Measurements from ENCODE around the gene FAM72D. TPM values are rescaled to one million over a fixed set of nuclear protein-coding genes. Genes with fewer than 3 reads are reported as not detected.
A peak's percentile ranks its signal among the peaks of the same experiment; 100 is the strongest.
"Not testable (repeated sequence)": the region's sequence is repeated elsewhere in the genome, so short reads cannot be mapped to it uniquely, and the experiment has no call there.

Gene FAM72D
- total and polyA plus RNA-seq, 2 of the 8 experiments (the other 6 are each of a cell fraction or from before 2014, with no cell fraction given) = 4.9 to 12.7 TPM

GRCh38 chr1:145094655-145095211 is 1.0 kb upstream of the FAM72D start:
- H4K8ac ChIP-seq (ENCODE audit: extremely low read depth, insufficient read depth, low read length); H2AK5ac ChIP-seq (ENCODE audit: low read depth, low read length); H3K23ac ChIP-seq (ENCODE audit: insufficient read length); H4K20me1 ChIP-seq (replicated peaks in 1 of 2; ENCODE audit: control insufficient read depth in 1 of 2, insufficient read depth in 2 of 2, low read length in 2 of 2); H3K4me1 ChIP-seq (replicated peaks in 1 of 4; ENCODE audit: control insufficient read depth in 3 of 4, insufficient read depth in 4 of 4, low read length in 3 of 4); H3K56ac ChIP-seq (replicated peaks; ENCODE audit: insufficient read length, low read depth, low read length); H3K79me1 ChIP-seq (ENCODE audit: low read depth, low read length); H3K36me3 ChIP-seq (ENCODE audit: control insufficient read depth in 2 of 4, insufficient read depth in 4 of 4, low read length in 3 of 4); H3K9ac ChIP-seq (replicated peaks in 1 of 4; ENCODE audit: extremely low read depth in 1 of 4, low read depth in 3 of 4, low read length in 3 of 4); H3K27me3 ChIP-seq (replicated peaks in 1 of 4; ENCODE audit: control insufficient read depth in 3 of 4, extremely low read depth in 1 of 4, insufficient read depth in 3 of 4, low read length in 3 of 4); H2BK12ac ChIP-seq (ENCODE audit: low read depth, low read length); H3K18ac ChIP-seq (ENCODE audit: extremely low read depth, low read length); POLR2A ChIA-PET (ENCODE audit: partially characterized antibody); H3K9me3 ChIP-seq (ENCODE audit: insufficient read depth in 2 of 2, low read depth in 1 of 2, low read length in 1 of 2); CTCF ChIA-PET (ENCODE audit: partially characterized antibody); H3K79me2 ChIP-seq (ENCODE audit: control insufficient read depth in 1 of 2, insufficient read depth in 2 of 2, low read length in 2 of 2); H2BK15ac ChIP-seq (ENCODE audit: low read length); H2BK5ac ChIP-seq (ENCODE audit: low read depth, low read length); H3K23me2 ChIP-seq (ENCODE audit: low read depth, low read length); H4K91ac ChIP-seq (replicated peaks; ENCODE audit: insufficient read length, low read length); H4K5ac ChIP-seq (ENCODE audit: insufficient read length, low read depth, low read length); H3K4ac ChIP-seq (replicated peaks; ENCODE audit: insufficient read length, low read depth, low read length); H2BK120ac ChIP-seq (replicated peaks; ENCODE audit: low read depth, low read length); H3K4me2 ChIP-seq (ENCODE audit: insufficient read depth in 1 of 2, low read depth in 2 of 2, low read length in 2 of 2); H2BK20ac ChIP-seq (ENCODE audit: low read length); H3K27ac ChIP-seq (ENCODE audit: low read depth, low read length); H2AFZ ChIP-seq (ENCODE audit: low read length); H3K14ac ChIP-seq (ENCODE audit: insufficient read length); FAIRE-seq: not testable (repeated sequence)
- peak in 1 of 2 experiments; percentile 49 for DNase-seq (ENCODE audit: low read depth in 1 of 2, low spot score in 2 of 2)
- WGBS, 2 experiments (ENCODE audit: extremely low coverage in 1 of 2, insufficient coverage in 1 of 2, insufficient read length in 1 of 2, insufficient replicate concordance in 2 of 2, low coverage in 1 of 2, low lambda C conversion rate in 2 of 2, missing lambda C conversion rate in 1 of 2) = 0% methylated on average over 6 of the region's 46 CpGs; no CpG with 5 or more reads in 1 of the 2 experiments
- peak overlapping the region in 2 of 4 experiments; percentile 45 to 48; a peak in 3 of 8 replicates for H3K4me3 ChIP-seq (ENCODE audit: extremely low read depth in 1 of 4, insufficient read depth in 2 of 4, low read depth in 3 of 4, low read length in 4 of 4)

DNA sequence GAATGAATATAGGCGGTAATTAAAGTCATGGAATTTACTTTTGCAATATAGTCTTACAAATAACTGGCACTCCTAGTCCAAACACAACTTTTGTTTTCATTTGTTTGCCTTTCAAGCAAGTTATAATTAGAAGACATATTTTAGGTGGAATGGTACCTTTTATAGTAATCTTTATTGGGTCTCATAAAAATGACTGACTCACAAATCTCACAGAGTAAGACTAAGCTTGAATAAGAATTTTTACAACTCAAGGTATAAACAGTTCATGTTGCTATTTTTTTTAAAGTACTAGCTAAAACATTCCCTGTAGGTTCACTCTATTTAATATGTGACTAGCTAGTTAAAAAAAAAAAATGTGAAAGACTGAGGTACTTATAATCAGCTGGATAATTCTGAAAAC is 6.0 kb downstream of the FAM72D start:
- H3K4me1 ChIP-seq (replicated peaks in 1 of 4; ENCODE audit: control insufficient read depth in 3 of 4, insufficient read depth in 4 of 4, low read length in 3 of 4); DNase-seq (ENCODE audit: low read depth in 1 of 2, low spot score in 2 of 2); H2BK12ac ChIP-seq (ENCODE audit: low read depth, low read length); H3K27me3 ChIP-seq (replicated peaks in 1 of 4; ENCODE audit: control insufficient read depth in 3 of 4, extremely low read depth in 1 of 4, insufficient read depth in 3 of 4, low read length in 3 of 4); H3K9me3 ChIP-seq (ENCODE audit: insufficient read depth in 2 of 2, low read depth in 1 of 2, low read length in 1 of 2); H2BK15ac ChIP-seq (ENCODE audit: low read length); H3K56ac ChIP-seq (replicated peaks; ENCODE audit: insufficient read length, low read depth, low read length); H3K27ac ChIP-seq (ENCODE audit: low read depth, low read length); H3K79me1 ChIP-seq (ENCODE audit: low read depth, low read length); H2BK5ac ChIP-seq (ENCODE audit: low read depth, low read length); H2AK5ac ChIP-seq (ENCODE audit: low read depth, low read length); H4K20me1 ChIP-seq (replicated peaks in 1 of 2; ENCODE audit: control insufficient read depth in 1 of 2, insufficient read depth in 2 of 2, low read length in 2 of 2); H3K14ac ChIP-seq (ENCODE audit: insufficient read length); FAIRE-seq; H3K4me3 ChIP-seq (ENCODE audit: extremely low read depth in 1 of 4, insufficient read depth in 2 of 4, low read depth in 3 of 4, low read length in 4 of 4); H3K36me3 ChIP-seq (ENCODE audit: control insufficient read depth in 2 of 4, insufficient read depth in 4 of 4, low read length in 3 of 4); H2BK20ac ChIP-seq (ENCODE audit: low read length); H3K23ac ChIP-seq (ENCODE audit: insufficient read length); H3K18ac ChIP-seq (ENCODE audit: extremely low read depth, low read length); H3K23me2 ChIP-seq (ENCODE audit: low read depth, low read length); CTCF ChIA-PET (ENCODE audit: partially characterized antibody); H4K8ac ChIP-seq (ENCODE audit: extremely low read depth, insufficient read depth, low read length); H2AFZ ChIP-seq (ENCODE audit: low read length); H3K9ac ChIP-seq (replicated peaks in 1 of 4; ENCODE audit: extremely low read depth in 1 of 4, low read depth in 3 of 4, low read length in 3 of 4); H4K5ac ChIP-seq (ENCODE audit: insufficient read length, low read depth, low read length); H4K91ac ChIP-seq (replicated peaks; ENCODE audit: insufficient read length, low read length); H3K4ac ChIP-seq (replicated peaks; ENCODE audit: insufficient read length, low read depth, low read length); H3K79me2 ChIP-seq (ENCODE audit: control insufficient read depth in 1 of 2, insufficient read depth in 2 of 2, low read length in 2 of 2); POLR2A ChIA-PET (ENCODE audit: partially characterized antibody); H2BK120ac ChIP-seq (replicated peaks; ENCODE audit: low read depth, low read length); H3K4me2 ChIP-seq (ENCODE audit: insufficient read depth in 1 of 2, low read depth in 2 of 2, low read length in 2 of 2): not testable (repeated sequence)
- WGBS, 2 experiments (ENCODE audit: extremely low coverage in 1 of 2, insufficient coverage in 1 of 2, insufficient read length in 1 of 2, insufficient replicate concordance in 2 of 2, low coverage in 1 of 2, low lambda C conversion rate in 2 of 2, missing lambda C conversion rate in 1 of 2) = 88% methylated on average over 1 of the region's 1 CpG; no CpG with 5 or more reads in 1 of the 2 experiments
